Esophagus squamous epithelium (tissue), 4 donors: Measurements from ENCODE around the gene LSM8.

Experiments
- POLR2A ChIP-seq, 4 donors: fragments of 450-650 bp; IDR thresholded peaks; one replicate each; pipeline ENCODE4 v1.6.1; 2017; ENCODE audit warnings: antibody characterized with exemption in 4 of 4, mild to moderate bottlenecking in 4 of 4, moderate library complexity in 3 of 4
- TF ChIP-seq, protein P1 (sequence below), 6 experiments: fragments of 450-650 bp in 4 of 6; fragments of 200-600 bp in 2 of 6; sonication (generic) in 2 of 6; IDR thresholded peaks; one replicate each; pipeline ENCODE4 v1.5.1; 2016 to 2019; ENCODE audit warnings: antibody characterized with exemption in 6 of 6, mild to moderate bottlenecking in 4 of 6, moderate library complexity in 4 of 6

DNA sequence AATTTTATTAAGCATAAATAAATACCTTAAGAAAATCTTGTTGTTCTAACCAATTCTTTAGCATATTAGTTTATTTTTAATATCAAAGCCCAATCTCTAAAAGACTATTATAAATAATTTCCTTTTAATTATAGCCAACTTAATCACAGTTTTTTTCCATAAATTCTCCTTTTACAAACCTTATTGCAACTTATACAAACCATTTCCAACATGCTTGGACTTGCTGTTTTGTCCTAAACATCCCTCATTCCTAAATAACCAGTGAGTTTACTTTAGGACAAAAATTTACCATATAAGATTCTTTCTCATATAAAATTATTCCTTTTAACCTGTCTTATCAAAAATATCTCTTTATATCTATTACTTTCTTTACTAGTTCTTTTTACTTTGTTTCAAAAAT is 25.2 kb upstream of the LSM8 start:
- no peak for TF ChIP-seq POLR2A (IDR thresholded peaks at IDR 0.05)
- TF ChIP-seq, protein P1, sequence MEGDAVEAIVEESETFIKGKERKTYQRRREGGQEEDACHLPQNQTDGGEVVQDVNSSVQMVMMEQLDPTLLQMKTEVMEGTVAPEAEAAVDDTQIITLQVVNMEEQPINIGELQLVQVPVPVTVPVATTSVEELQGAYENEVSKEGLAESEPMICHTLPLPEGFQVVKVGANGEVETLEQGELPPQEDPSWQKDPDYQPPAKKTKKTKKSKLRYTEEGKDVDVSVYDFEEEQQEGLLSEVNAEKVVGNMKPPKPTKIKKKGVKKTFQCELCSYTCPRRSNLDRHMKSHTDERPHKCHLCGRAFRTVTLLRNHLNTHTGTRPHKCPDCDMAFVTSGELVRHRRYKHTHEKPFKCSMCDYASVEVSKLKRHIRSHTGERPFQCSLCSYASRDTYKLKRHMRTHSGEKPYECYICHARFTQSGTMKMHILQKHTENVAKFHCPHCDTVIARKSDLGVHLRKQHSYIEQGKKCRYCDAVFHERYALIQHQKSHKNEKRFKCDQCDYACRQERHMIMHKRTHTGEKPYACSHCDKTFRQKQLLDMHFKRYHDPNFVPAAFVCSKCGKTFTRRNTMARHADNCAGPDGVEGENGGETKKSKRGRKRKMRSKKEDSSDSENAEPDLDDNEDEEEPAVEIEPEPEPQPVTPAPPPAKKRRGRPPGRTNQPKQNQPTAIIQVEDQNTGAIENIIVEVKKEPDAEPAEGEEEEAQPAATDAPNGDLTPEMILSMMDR (IDR thresholded peaks at IDR 0.05), result no peak
